ENCODE results near the gene ZDHHC18.

DNA sequence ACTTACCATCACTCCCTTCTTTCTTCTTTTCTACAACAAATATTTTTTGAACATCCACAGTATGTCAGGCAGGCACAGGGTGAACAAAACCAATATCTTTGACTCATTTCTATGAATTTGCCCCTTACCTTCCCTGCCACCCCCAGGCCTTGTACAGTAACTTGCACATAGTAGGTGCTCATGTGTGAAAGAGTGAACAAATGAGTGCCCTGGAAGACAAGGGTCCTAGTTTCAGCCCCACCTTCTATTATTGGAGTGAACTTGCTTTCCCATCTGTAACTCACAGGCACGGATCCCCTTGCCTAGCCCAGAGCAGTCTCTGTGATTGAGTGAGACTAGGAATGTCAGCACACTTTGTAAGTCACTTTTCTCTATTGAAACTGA lies 12.8 kb downstream of the ZDHHC18 start:
- no peak for TF ChIP-seq EZH2 (IDR thresholded peaks at IDR 0.05; ENCODE audit: insufficient read depth, low read length)
- TF ChIP-seq, protein P1, sequence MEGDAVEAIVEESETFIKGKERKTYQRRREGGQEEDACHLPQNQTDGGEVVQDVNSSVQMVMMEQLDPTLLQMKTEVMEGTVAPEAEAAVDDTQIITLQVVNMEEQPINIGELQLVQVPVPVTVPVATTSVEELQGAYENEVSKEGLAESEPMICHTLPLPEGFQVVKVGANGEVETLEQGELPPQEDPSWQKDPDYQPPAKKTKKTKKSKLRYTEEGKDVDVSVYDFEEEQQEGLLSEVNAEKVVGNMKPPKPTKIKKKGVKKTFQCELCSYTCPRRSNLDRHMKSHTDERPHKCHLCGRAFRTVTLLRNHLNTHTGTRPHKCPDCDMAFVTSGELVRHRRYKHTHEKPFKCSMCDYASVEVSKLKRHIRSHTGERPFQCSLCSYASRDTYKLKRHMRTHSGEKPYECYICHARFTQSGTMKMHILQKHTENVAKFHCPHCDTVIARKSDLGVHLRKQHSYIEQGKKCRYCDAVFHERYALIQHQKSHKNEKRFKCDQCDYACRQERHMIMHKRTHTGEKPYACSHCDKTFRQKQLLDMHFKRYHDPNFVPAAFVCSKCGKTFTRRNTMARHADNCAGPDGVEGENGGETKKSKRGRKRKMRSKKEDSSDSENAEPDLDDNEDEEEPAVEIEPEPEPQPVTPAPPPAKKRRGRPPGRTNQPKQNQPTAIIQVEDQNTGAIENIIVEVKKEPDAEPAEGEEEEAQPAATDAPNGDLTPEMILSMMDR (IDR thresholded peaks at IDR 0.05; ENCODE audit: insufficient read depth, low read depth, low read length), result no peak
